Mesenteric fat pad (tissue), 1 donor: Measurements from ENCODE around the gene RBP5. TPM values are rescaled to one million over a fixed set of nuclear protein-coding genes. Genes with fewer than 3 reads are reported as not detected.

Source experiments
- DNase-seq: peaks from one replicate; pipeline ENCODE4 v3.0.0-alpha.2; 2020; ENCODE audit warnings: low spot score
- total RNA-seq: library from RNA; stranded (reverse); fragmentation: NEBNext Ultra II Directional; extraction: Animal tissue kit (Norgen Biotek cat#: 25700); gene quantifications from one replicate; pipeline ENCODE4 v1.2.1, GENCODE V29; 2021
- donor health status: DM: yes; HTN: yes; CAD: no.

RBP5 gene
- total RNA-seq, 1 donor from 2014 or later, result 1.1 TPM

GRCh38 chr12:7123806-7124522 is 4.7 kb downstream of the RBP5 start:
- DNase-seq, result no peak

DNA sequence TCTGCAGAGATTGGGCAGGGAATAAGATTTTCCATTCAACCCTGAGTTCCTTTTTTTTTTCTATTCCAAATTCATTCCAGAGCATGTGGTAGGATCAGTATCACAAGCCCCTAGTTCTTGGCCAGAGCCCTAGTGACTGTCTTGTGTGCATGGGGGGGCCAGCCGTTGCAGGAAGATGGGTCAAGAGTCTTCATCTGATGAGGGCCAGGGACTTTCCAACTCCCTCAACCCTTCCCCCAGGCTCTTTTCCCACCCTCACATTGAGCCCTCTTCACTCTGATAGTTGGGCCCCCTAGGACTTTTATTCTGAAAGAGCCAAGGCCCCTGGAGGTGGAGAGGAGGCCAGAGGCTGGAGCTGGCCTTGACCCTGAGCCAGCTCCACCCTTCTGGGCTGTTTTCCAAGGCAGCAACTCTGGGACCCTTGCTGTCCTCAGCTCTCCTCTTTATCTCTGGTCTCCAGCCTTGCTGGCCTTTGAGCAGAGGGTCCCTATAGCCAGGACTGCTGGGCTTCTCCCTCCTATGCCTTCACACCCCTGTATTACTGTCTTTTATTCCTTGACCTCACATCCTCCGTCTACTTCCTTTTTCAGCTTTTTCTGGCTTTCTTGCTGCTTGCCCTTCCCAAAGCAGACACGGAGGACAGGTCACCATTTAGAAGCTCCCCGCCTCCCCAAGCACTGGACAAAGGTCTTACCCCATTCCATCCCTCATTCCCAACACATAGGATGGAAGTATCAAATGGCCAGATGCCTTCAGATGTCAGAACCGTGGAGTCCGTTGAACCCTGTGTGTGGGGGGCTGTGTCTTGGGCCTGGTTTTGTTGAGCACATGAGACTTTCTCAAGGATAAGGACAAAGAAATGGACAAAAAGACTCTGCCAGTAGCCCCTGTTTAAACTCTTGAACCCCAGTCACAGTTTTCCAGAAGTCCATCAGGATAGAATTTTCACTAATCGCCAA is 5.6 kb downstream of the RBP5 start:
- no peak for DNase-seq

GRCh38 chr12:7121324-7121723 is 7.4 kb downstream of the RBP5 start:
- DNase-seq, result no peak

- peak; percentile 64 for DNase-seq
These were observed 8.5 kb downstream of the RBP5 start for GRCh38 chr12:7120166-7120565.

- DNase-seq, result peak; percentile 55
These were observed 9.8 kb downstream of the RBP5 start for GRCh38 chr12:7118881-7119280.

- peak; percentile 9 for DNase-seq
These were observed 11.0 kb downstream of the RBP5 start for GRCh38 chr12:7117670-7118069.

- peak; percentile 69 for DNase-seq
These were observed 11.8 kb downstream of the RBP5 start for GRCh38 chr12:7116916-7117315.

DNA sequence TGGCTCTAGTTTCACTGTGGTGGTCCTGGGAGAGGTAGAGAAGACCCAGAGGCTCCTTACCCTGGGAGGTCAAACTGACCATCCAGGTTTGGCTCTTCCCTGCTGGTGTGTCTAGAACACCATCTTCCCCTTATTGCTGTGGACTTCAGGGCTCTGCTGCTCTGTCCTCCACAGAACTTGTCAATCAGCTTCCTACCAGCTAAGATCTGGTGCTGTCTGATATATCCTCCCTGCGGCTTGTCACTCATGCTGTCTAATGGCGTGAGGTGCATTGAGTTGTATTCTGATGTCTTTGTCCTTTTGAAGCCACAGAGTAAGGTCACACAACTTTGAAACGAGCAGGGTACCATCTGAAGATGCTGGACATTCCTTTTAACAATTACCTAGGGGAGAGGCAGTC is 12.5 kb downstream of the RBP5 start:
- peak; percentile 33 for DNase-seq

GRCh38 chr12:7114851-7115250 is 13.8 kb downstream of the RBP5 start:
- DNase-seq, result peak; percentile 49

DNA sequence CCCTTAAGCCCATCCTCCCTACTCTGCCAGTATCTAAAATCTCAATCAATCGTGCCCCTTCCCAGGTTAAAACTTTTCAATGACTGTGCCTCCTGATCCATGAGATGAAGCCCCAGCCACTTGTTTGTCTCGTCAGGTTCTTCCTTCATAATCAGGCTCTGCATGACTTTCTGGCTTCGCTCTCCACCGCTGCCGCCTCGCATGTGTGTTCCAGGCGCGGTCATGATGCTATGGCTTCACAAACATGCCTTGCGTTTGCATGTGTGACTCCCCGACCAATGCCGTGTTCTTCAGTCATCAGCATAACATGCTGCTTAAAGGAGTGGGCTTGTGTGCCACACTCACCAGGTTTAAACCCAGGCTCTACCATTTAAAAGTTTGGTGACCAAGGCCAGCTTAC is 14.7 kb downstream of the RBP5 start:
- peak; percentile 33 for DNase-seq

- DNase-seq, result peak; percentile 51
These were observed 15.3 kb downstream of the RBP5 start for GRCh38 chr12:7113389-7113871.

DNA sequence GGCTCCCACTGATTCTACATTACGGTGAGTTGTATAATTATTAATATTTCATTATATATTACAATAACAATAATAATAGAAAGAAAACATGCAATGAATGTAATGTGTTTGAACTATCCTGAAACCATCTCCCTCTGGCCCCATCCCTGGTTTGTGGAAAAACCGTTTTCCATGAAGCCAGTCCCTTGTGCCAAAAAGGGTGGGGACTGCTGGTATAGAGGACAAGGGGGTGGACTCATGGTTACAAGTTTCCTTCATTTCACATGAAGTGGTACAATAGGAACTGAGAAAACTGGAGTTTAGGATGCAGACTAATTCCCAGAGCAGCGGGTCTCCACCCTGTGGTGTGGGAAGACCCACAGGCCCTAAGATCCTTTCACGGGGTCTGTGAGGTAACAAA is 16.6 kb downstream of the RBP5 start:
- peak; percentile 6 for DNase-seq

DNA sequence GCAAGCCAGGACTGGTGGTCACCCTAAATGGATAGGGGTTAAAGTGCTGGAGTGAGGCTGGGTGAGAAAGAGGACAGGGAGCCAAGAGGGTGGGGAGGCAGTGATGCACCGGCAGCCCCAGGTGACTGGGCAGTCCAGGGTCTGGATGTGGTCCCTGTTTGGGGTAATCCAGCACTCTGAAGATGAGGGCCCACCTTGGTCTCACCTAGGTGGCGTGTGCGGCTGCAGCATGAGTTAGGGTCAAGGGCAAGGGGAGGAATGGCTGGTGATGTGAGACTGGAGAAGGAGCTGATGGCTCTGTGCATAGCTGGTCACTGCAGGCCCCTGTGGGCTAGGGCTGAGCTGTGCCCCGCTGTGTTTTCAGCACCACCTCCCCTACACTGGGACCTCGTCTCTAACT is 18.0 kb downstream of the RBP5 start:
- peak; percentile 73 for DNase-seq

DNA sequence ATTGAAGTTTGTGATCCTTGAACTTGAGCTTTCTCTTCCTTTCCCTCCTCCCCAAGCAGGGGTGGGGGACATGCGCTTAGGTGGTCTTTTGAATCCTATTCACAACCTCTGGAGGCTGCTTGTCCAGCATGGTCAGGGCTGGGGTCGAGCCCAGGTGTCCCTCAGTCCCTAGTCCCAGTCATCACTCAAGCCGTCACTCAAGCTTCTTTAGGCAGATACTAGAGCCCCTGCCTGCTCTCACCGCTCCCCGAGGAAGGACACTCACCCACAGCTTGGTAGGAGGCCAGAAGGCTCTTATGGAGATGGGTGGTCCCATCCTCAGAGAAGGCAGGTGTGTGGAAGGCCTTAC is 19.1 kb downstream of the RBP5 start:
- peak; percentile 62 for DNase-seq

- DNase-seq, result peak; percentile 95
These were observed 19.7 kb downstream of the RBP5 start, which contains the start of gene C1RL for GRCh38 chr12:7108796-7109571. Gene C1RL, minus strand, starts transcription at chr12:7109214. Its CDS starts 34 bp downstream, at chr12:7109180.

GRCh38 chr12:7108003-7108795 is 20.5 kb downstream of the RBP5 start:
- peak; percentile 94 for DNase-seq

GRCh38 chr12:7107636-7108002 is 21.1 kb downstream of the RBP5 start:
- DNase-seq, result peak; percentile 9

- peak; percentile 24 for DNase-seq
These were observed 21.5 kb downstream of the RBP5 start for GRCh38 chr12:7107181-7107580.

DNA sequence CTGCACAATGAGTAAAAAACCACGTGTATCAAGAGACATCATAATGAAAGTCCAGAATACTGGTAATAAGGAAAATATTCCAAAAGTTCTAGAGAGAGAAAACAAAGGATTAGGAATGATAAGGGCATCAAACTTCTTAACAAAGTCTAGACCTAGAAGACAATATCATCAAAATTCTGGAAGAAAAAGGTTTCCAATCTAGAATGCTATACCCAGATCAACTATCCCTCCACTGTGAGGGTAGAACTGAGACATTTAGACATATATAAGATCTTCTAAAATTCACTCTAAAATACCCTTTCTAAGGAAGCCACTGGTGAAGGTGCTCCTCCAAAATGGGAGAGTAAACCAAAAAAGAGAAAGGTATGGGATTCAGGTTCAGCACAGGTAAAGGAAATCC is 22.6 kb downstream of the RBP5 start:
- DNase-seq, result no peak

- peak; percentile 60 for DNase-seq
These were observed 24.7 kb downstream of the RBP5 start for GRCh38 chr12:7103837-7104584.
